Activated CD8-positive, alpha-beta memory T cell treated with anti-CD3 and anti-CD28 coated beads, Interleukin-2, amount 50 U/mL, for 1 hour (primary cell): ENCODE results near the gene CREB3L4.
"Not testable (repeated sequence)": the region's sequence is repeated elsewhere in the genome, so short reads cannot be mapped to it uniquely, and the experiment has no call there.

Source experiments
- DNase-seq: peaks from one replicate; pipeline ENCODE4 v3.0.0-alpha.2; 2020; ENCODE audit errors: extremely low read depth

The CREB3L4 gene

DNA sequence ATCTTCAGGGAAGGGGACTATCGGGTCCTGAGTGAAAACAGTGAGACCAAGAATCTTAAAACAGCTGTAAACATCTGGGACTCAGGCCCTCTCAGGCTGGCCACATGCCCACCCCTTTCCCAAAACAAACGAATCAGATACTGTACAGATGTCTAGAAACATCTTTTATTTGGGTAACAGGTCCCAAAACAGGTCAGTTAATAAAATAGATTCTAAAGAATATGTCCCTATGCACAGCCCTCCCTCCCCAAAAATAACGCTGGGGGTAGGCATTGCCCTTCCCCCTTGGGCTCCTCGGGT lies 8.8 kb upstream of the CREB3L4 start:
- DNase-seq = no peak

DNA sequence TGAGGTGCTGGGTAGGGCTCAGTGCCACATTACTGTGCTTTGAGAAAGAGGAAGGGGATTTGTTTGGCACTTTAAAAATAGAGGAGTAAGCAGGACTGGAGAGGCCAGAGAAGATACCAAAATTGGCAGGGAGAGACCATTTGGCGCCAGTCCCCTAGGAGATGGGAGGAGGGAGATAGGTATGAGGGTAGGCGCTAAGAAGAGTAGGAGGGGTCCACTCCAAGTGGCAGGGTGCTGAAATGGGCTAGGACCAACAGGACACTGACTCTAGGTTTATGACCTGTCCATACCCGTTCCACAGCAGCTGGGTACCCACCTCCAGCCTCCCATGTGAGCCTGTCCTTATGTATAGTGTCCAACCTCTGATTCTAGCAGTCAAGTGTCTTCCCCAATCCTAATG lies 8.2 kb upstream of the CREB3L4 start:
- DNase-seq = no peak

DNA sequence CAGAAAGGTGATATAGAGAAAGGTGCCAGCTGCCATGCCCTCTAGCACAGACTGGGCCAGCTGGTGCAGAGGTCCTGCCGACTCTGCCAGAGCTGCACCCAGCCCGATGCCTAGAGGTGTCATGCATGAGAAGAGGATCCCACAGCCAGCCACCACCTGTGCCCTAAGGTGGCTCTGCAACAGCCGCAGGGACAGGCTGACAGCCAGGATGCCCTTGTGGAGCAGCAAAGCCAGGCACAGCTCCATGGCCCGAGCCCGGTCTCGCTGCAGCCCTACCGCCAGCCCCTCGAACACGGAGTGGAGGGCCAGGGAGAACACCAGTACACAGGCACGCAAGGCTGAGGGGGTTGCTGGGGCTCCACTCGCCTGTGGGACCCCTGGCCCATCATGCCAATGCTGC lies 7.5 kb upstream of the CREB3L4 start:
- no peak for DNase-seq

DNA sequence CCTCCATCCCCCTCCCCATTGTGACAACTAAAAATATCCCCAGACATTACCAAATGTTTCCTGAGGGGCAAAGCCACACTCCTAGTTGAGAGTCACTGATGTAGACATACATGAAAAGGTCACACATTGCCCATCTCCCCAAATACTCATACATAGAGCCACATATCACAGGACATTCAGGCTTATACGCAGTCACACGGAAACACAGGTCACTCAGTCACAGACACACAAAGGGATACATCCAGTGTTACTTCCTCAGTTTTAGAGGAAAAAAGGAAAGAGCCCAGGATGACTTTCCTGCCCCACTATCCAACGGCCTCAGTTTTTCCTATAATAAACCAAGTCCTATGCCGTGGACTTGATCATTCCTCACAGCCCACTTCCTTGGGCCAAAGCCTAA lies 6.3 kb upstream of the CREB3L4 start:
- DNase-seq = no peak

DNA sequence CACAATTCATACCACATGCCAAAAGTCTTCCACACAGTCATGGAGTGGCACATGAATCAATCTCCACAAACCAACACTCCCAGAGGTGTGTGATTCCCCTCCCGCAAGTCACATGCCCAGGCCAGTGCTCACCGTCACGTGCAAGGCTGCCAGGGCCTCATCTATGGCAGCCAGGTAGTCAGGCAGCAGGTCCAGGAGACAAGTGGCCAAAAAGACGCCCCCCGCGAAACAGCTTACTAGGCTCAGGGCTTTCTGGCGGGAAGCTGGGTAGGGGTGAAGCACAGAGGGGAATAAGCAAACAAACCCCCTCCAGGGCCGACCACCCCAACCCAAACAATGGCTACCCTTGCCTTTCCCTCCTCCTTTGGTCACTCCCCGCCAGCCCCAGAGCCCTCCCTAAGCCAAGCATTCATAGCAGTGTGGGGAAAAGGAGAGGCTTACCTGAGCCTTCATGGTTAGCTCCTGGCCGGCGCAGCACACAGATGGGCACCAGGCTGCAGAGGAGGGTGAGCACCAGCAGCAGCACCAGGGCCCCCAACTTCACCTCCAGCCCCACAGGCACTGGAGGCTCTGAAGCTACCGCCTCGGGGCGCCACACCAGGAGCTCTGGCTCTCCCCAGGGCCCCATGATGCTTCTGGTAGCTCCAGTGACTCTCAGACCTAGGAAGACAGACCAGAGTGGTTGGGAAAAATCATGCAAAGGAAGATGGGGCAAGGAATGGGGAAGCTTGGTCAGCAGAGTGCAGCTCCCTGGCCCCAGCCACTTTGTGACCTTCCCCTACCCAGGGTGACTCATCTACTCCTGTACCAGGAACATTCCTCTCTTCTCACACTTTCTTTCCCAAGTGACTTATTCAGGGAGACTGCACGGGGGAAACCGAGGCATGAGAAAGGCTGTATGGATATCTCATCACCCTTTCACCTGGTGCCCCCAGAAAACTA lies 5.3 kb upstream of the CREB3L4 start:
- no peak for DNase-seq

DNA sequence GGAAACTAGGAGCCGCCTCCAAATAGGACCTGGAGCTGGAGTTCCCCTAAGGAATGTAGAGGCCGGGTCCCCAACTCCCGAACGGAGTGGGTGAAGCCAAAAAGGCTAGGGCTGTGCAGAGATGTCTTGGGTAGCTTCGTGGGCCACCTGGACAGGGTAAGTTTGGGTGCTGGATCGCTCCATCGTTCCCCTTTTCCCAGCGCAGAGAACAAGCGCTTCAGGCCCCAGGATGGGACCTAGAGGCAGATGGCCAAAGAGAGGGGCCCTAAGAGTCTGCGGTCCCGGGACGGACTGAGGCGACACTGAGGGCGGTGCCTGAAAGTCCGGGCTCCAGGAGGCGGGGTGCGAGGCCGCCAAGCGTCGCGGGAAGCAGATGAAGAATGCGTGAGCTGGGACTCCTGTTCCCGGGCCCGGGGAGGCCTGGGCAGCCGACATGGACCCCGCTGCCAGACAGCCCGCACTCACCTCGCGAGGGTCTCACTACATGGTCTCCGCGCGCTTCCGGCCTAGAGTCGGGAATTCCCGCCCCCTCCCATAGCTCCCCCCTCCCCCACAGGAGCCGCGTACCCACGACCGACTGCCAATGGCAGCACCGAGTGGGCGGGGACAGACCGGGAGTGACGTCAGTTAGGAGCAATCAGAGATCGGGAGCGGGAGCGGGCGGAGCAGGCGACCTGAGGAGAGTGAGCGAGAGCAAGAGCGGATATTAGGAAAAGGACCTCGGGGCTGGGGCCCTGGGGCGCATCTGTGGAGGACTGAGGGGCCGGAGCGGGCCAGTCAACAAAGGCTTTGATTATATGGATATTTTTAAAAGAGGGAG lies 4.5 kb upstream of the CREB3L4 start, which contains the start of gene SLC39A1:
TSS of gene SLC39A1 (minus strand) at position 508 of the 820 bp plus-strand sequence. CDS start 822 bp downstream, outside the sequence.
- peak; percentile 88 for DNase-seq

DNA sequence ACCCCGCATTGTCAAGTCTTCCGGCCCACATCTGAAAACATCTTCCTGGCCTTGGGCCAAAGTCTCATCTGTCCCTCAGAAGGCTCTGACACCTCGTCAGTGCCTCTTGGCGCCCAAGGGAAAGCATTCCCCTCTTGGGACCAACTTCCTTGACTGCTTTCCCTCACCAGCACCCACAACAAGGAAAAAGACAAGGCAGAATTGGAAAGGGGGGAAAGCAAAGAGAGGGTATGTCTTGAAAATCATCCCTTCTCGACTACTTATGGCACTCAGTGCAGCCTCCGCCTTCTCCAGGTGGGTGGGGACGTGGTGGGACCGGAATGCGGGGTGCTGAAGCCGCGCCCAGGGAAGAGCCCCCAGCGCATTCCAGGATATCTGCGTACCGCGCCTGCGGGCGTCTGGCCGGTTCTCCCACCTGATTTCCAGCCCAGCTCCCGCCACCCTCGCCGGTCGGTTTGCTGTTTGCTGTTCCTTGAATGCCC lies 3.8 kb upstream of the CREB3L4 start:
- no peak for DNase-seq

DNA sequence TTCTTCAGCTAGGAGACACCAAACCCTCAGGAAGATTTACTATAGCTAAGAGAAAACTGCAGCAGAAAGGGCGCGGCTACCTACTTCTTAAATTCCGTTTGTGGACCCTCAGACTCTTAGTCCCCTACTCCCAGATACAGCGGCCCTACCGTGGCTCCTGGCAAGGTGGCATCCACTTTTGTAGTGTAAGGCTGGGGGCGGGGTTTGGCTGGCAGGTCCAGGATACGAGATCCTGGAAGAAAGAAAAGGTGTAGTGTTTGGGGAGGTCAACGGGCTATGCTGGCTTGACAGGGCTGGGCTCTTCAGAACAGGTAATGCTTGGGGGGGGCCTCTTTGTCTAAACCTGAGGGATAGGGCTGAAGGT lies 280 bp downstream of the CREB3L4 start:
- no peak for DNase-seq

DNA sequence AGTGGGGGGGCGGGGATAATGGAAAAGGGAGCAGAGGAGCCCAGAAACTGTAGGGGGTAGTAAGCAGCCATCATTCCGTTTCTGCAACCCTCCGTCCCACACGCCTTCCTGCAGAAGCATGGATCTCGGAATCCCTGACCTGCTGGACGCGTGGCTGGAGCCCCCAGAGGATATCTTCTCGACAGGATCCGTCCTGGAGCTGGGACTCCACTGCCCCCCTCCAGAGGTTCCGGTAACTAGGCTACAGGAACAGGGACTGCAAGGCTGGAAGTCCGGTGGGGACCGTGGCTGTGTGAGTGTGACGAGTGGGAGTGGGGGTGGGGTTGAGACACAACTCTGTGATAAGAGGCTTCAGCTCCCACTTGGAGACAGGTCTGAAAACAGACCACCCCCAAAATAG lies 706 bp downstream of the CREB3L4 start:
- no peak for DNase-seq

DNA sequence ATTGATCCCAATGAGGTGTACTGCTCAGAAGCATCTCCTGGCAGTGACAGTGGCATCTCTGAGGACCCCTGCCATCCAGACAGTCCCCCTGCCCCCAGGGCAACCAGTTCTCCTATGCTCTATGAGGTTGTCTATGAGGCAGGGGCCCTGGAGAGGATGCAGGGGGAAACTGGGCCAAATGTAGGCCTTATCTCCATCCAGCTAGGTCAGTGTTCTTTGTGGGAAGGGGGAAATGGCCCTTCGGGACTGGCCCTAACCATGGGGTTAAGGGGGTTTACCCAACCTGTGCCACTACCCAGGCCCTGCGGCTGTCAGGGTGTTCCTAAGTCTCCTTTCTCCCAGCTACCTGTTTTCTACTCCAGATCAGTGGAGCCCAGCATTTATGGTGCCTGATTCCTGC lies 1.3 kb downstream of the CREB3L4 start:
- DNase-seq = no peak

DNA sequence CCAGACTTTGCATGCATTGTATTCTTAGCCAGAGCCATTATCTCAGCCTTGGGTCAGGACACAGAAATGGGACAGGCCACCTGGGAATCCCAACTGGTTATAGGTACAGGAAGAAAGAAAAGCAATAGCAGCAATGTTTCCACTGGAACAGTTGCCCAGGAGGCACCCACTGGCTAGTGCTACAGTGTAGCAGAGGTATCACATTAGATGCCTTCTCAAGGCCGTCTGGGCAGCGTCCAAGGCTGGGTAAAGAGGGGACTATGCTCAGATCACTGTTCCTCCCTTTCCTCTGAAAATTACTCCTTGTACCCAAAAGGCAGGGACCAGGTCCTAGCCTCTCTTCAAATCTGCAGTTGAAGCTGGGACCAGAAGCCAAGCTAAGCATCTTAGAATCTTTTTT lies 2.6 kb downstream of the CREB3L4 start:
- DNase-seq = no peak

DNA sequence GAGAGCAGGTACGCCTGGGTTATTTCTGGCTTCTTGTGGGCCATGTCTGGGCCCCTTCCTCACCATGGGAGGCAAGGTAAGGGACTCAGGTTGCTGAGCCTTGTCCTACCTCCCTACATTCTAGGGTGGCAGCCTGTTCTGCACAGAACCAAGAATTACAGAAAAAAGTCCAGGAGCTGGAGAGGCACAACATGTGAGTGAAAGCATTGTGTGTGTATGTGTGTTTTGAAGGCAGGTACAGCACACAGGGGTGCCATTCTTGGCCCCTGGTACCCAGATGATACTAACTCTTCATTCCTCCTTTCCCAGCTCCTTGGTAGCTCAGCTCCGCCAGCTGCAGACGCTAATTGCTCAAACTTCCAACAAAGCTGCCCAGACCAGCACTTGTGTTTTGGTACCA lies 5.4 kb downstream of the CREB3L4 start:
- no peak for DNase-seq

DNA sequence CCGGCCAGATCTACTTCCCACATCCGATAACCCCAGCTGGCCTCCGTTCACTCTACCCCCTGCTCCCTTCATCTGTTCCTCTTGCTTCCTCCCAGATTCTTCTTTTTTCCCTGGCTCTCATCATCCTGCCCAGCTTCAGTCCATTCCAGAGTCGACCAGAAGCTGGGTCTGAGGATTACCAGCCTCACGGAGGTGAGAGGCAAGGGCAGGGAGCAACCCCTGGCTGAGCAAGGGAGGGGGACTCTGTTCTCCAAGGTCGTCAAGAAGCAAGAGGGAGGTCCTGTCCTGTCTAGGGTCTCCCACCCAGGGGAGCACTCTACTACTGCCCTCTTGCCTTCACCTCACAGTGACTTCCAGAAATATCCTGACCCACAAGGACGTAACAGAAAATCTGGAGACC lies 5.8 kb downstream of the CREB3L4 start:
- no peak for DNase-seq

DNA sequence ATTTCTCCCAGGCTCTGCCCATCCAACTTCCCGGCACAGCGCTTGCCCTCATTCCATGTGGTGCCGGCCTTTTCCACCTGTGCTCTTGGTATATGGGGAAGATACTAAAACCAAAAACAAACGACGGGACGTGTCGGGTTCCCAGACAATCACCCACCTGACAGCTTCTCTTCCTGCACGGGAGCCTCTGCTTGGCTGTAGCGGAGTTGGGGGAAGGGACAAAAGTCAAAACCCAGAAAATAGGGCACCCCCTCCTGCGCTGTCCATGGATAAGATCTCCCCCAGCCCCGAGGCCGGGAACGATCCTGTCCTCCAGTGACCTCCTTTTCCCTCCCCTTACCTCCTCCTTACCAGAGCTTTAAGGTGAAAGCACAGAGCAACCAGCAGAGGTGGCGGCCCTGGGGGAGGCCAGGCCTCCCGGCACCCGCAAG lies 9.1 kb downstream of the CREB3L4 start:
- DNase-seq = no peak

DNA sequence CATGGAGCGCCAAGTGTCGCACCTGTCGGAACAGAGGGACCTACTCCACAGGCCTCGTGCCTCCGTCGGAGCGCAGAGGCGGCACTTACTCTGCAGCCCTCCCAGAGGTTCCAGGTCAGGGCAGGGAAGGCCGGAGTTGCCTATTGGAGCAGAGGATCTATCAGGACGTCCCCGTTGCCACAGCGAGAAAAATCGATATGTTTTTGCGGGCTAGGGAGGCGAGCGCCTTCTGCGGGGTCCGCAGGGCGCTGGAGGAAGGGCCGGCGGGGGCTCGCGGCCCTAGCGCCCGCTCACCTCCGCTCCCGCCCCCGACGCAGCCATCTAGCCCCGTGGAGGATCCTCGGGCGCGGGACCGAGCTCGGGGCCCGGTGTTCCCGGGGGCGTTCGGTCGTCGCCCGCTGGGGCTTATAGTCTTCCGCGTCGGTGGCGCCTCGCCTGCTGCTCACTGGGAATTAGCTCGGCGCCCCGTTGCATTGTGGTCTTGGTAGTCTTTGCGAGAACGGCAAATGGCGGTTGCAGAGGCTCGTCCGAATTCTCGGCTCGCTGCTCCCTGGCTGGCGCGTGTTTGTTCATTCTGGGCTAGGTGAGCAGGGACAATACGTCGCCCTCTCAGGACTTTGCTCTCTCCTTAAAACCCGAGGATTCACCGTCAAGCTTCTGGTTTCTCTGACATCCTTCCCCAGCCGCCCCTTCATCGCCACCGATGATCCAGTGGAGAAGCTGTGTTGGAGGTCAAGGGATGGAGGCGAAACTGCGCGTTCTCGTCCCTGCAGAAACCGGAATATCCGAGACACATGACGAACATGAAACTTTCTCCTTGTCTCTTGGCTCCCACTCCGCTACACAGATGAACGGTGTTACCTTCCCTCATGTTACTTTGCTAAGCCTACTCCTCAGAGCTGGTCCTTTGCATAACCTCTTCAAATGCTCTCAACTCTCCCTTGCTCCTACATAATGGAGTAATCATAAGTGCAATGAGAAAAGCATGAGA lies 9.8 kb downstream of the CREB3L4 start, which contains the start of gene JTB:
TSS of gene JTB (minus strand) at position 425 of the 991 bp plus-strand sequence. CDS start at position 3, 422 bp downstream.
- DNase-seq = peak; percentile 58

DNA sequence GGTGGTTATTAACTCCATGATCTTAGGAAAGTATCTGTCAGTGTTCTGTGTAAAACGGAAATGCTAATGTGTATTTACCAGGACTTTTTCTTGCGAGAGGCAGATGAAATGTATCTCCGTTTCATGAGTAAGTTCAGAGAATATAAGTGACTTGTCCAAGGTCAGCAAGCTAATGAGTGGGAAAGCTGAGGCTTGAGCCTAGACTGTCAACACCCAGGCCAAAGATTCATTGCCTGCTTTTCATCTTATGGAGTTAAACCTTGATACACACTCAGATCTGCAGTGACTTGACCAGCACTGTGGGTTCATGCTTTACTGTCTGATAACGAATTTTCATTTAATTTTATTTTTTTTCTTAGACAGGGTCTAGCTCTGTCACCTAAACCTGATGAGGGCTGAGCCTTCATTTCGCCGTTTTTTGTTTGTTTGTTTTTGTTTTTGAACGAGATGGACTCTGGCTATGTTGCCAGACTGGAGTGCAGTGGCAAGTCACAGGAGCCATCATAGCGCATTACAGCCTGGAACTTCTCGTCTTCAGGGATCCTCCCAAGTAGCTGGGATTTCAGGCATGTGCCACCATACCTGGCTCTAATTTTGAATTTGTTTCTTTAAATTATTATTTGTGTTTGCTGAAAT lies 10.7 kb downstream of the CREB3L4 start:
- no peak for DNase-seq

DNA sequence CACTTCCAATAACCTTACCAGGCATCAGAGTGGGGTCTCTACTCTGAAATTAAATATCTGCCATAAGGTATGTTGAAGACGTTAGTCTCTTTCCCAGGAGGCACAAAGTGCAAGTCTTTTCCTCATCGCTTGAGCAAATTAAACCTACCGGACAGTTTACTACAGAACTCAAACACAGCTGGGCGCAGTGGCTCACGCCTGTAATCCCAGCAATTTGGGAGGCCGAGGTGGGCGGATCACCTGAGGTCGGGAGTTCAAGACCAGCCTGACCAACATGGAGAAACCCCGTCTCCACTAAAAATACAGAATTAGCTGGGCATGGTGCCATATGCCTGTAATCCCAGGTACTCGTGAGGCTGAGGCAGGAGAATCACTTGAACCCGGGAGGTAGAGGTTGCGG lies 11.4 kb downstream of the CREB3L4 start:
- not testable (repeated sequence) for DNase-seq

DNA sequence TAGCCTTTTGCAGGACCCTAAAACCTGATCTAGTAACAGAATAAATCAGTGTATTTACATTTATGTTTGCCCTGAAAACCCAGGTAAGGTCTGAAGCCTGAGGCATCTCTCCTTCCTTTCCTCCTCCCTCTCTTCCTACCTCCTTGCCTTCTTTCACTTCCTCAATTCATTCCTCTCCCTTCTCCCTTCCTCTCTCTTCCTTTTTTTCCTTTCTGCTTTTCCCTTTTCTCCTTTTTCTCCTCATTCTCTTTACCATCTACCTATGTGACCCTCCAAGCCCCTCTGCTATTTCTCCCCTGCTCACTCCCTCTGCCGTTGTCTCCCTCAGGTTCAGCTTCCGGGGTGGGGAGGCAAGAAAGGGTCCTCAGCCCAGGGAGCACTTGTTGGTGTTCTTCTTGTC lies 14.0 kb downstream of the CREB3L4 start:
- DNase-seq = not testable (repeated sequence)

DNA sequence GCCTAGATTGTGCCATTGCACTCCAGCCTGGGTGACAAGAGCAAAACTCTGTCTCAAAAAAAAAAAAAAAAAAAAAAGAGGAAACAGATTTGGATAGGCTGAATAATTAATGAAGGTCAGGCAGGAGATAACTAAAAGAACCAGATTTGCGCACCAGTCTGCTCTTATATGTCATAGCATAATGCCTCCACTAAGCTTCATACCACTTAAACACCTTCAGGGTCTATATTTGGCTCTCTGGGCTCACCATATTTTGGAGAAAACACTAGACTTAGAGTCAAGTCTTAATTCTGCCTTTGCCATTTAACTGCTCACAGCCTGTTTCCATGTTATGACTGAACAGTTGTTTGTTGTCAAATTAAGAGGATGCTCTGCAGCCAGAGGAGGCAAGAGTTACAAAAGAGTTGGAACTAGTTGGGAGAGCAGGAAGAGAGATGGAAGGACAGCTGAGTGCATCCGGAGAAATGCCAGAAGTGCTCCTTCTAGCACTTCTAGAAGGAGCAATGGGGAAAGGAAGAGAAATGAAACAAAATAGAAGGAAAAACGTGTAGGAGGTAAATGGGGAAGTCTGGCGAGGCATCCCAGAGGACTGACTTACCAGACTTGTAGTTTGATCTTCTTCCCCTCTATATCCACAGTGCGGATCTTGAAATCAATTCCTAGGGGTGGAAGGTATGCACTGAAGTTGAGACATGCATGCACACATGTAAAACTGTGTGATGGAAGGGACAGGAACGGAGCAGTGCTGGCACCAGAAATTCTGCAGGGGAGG lies 16.6 kb downstream of the CREB3L4 start:
- DNase-seq = no peak

DNA sequence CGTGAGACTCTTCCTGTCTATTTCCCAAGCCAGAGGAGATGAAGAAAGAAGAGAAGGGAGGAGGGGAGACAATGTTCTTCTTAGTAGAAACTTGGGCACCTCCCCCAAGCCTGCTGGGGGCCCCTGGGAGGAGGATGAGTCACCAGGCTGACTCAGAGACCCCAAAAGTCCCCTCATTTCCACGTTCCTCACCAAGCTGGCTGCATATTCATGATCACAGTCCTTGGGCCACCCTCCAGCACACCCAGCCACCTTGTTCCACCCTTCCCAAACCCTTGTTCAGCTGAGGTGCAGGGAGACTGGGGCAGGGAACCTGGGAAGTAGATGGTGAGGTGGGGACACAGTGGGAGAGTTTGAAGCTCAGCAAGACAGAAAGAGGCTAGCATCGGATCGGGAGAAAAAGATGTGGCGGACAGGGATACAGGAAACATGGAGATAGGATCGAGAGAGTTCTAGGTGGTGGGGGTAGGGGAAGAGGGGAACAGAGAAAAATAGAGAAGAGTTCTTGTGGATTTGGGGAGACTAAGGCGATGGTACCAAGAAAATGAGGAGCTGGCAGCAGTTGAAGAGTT lies 17.7 kb downstream of the CREB3L4 start:
- DNase-seq = no peak
